Parathyroid adenoma (tissue), 2 donors: Measurements from ENCODE around the gene SEC24D.

Experiments used
- H2AFZ ChIP-seq: fragments of 300-600 bp; sonication (generic); one replicate; pipeline ENCODE4 v1.7.0; 2017; ENCODE audit warnings: antibody characterized with exemption, mild to moderate bottlenecking
- H3K27ac ChIP-seq: fragments of 300-600 bp; sonication (generic); one replicate; pipeline ENCODE4 v1.7.0; 2017
- H3K27me3 ChIP-seq: fragments of 300-600 bp; sonication (generic); one replicate; pipeline ENCODE4 v1.7.0; 2017; ENCODE audit warnings: low read length; ENCODE audit not compliant: control insufficient read depth, insufficient read depth
- H3K36me3 ChIP-seq: fragments of 300-600 bp; sonication (generic); one replicate; pipeline ENCODE4 v1.7.0; 2017; ENCODE audit warnings: low read length; ENCODE audit not compliant: control insufficient read depth, insufficient read depth
- H3K4me1 ChIP-seq: fragments of 300-600 bp; sonication (generic); one replicate; pipeline ENCODE4 v1.7.0; 2017; ENCODE audit warnings: control low read depth
- H3K4me2 ChIP-seq: fragments of 300-600 bp; sonication (generic); one replicate; pipeline ENCODE4 v1.7.0; 2017; ENCODE audit warnings: low read length
- H3K4me3 ChIP-seq: fragments of 300-600 bp; sonication (generic); one replicate; pipeline ENCODE4 v1.7.0; 2017; ENCODE audit warnings: low read depth, low read length
- H3K79me2 ChIP-seq: fragments of 300-600 bp; sonication (generic); one replicate; pipeline ENCODE4 v1.7.0; 2017; ENCODE audit warnings: control low read depth
- H3K9ac ChIP-seq: fragments of 300-600 bp; sonication (generic); one replicate; pipeline ENCODE4 v1.7.0; 2017; ENCODE audit warnings: mild to moderate bottlenecking
- H3K9me3 ChIP-seq: fragments of 300-600 bp; sonication (generic); one replicate; pipeline ENCODE4 v1.7.0; 2017; ENCODE audit warnings: low read length; ENCODE audit not compliant: control insufficient read depth
- TF ChIP-seq, protein P1 (sequence below): fragments of 300-600 bp; sonication (generic); IDR thresholded peaks from one replicate; pipeline ENCODE4 v1.7.0; 2017; ENCODE audit warnings: antibody characterized with exemption, mild to moderate bottlenecking
- donor health status: primary hyperparathyroidism.

The SEC24D gene

GRCh38 chr4:118835571-118836300 lies at the start of gene SEC24D:
SEC24D (minus strand) TSS chr4:118836126; CDS start chr4:118833696, 2,430 bp downstream.
- no peak within 1 kb of the TSS for H3K9ac ChIP-seq
- H3K4me3 ChIP-seq: peak within 1 kb of the TSS; percentile 71
- H3K27me3 ChIP-seq: no peaks in the 10 kb centered on the region
- TF ChIP-seq, protein P1, sequence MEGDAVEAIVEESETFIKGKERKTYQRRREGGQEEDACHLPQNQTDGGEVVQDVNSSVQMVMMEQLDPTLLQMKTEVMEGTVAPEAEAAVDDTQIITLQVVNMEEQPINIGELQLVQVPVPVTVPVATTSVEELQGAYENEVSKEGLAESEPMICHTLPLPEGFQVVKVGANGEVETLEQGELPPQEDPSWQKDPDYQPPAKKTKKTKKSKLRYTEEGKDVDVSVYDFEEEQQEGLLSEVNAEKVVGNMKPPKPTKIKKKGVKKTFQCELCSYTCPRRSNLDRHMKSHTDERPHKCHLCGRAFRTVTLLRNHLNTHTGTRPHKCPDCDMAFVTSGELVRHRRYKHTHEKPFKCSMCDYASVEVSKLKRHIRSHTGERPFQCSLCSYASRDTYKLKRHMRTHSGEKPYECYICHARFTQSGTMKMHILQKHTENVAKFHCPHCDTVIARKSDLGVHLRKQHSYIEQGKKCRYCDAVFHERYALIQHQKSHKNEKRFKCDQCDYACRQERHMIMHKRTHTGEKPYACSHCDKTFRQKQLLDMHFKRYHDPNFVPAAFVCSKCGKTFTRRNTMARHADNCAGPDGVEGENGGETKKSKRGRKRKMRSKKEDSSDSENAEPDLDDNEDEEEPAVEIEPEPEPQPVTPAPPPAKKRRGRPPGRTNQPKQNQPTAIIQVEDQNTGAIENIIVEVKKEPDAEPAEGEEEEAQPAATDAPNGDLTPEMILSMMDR: no peak
- peak within 1 kb of the TSS; percentile 84 for H2AFZ ChIP-seq
- H3K79me2 ChIP-seq: no peaks in the 10 kb centered on the region
- H3K36me3 ChIP-seq: no peaks in the 10 kb centered on the region
- no peaks in the 10 kb centered on the region for H3K9me3 ChIP-seq
- H3K4me2 ChIP-seq: peak within 1 kb of the TSS; percentile 77
- peak within 1 kb of the TSS; percentile 69 for H3K27ac ChIP-seq
- no peaks in the 10 kb centered on the region for H3K4me1 ChIP-seq

GRCh38 chr4:118884716-118885115 lies 48.8 kb upstream of the SEC24D start:
- TF ChIP-seq, protein P1: no peak
- H3K4me2 ChIP-seq: no peak overlapping the region
- no peaks in the 10 kb centered on the region for H3K79me2 ChIP-seq
- H3K27me3 ChIP-seq: no peaks in the 10 kb centered on the region
- H3K9ac ChIP-seq: no peak overlapping the region
- no peak overlapping the region for H2AFZ ChIP-seq
- H3K9me3 ChIP-seq: no peaks in the 10 kb centered on the region
- H3K27ac ChIP-seq: no peak overlapping the region
- H3K4me1 ChIP-seq: no peaks in the 10 kb centered on the region
- H3K4me3 ChIP-seq: no peak overlapping the region
- no peaks in the 10 kb centered on the region for H3K36me3 ChIP-seq

DNA sequence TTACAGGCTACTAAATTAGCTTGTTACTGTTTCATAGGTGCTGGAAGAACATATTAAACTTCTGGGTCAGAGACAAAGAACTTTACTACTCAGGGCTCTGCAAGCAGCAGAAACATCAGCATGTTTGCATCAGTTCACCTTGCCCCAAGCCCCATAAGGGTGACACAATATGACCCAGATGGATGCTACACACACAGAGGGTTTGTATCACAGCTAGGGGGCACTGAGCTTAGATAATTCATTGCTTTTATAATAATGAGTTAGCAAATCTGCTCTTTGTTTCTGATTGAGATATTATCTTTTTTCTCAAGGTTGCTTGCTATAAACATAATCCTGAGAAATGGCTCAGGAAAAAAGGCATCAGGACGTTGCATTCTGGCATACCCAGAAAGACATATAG lies 47.9 kb upstream of the SEC24D start:
- Histone ChIP-seq H3K4me1 (no peaks in the 10 kb centered on the region), H3K4me3 (no peak overlapping the region), H3K27me3 (no peaks in the 10 kb centered on the region), H3K36me3 (no peaks in the 10 kb centered on the region), H2AFZ (no peak overlapping the region), H3K79me2 (no peaks in the 10 kb centered on the region), H3K27ac (no peak overlapping the region), H3K9ac (no peak overlapping the region), H3K9me3 (no peaks in the 10 kb centered on the region), H3K4me2 (no peak overlapping the region)
- TF ChIP-seq, protein P1: no peak

DNA sequence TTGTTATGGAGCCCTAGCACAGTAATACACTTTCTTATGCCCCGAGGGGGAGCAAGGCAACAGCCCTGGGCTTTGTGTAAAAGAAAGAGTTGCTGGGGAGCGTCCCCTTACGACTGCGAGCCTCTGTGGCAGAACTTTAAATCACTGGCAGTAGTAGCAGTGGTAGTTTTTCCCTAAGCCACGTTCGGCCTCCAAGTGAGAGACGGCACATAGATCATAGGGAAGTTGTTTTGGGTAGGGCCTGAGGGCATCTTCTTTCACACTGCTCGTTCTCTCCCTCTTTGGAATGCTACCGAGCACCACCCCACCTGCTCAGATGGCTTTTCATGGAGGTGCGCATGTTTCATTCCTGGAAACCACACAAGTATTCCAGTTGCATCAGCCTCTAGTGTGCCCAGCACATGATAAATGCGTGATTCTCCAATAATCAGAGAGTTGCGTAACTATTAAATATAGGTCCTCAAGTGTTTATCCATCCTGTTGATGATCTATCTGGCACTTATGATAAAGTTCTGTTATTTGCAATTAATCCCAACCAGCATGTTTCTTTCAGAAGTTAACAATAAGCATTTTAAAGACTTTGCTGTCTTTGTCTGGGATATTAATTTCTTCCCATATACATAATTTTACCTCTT lies 45.7 kb upstream of the SEC24D start:
- H3K27me3 ChIP-seq: no peaks in the 10 kb centered on the region
- H3K79me2 ChIP-seq: no peaks in the 10 kb centered on the region
- H3K4me1 ChIP-seq: no peaks in the 10 kb centered on the region
- no peak overlapping the region for H3K9ac ChIP-seq
- no peaks in the 10 kb centered on the region for H3K36me3 ChIP-seq
- TF ChIP-seq, protein P1: no peak
- H3K27ac ChIP-seq: no peak overlapping the region
- H3K9me3 ChIP-seq: no peaks in the 10 kb centered on the region
- H2AFZ ChIP-seq: no peak overlapping the region
- H3K4me3 ChIP-seq: no peak overlapping the region
- no peak overlapping the region for H3K4me2 ChIP-seq
